Ascending aorta (tissue), 2 donors: ENCODE measurements around the gene LETM1. TPM values are rescaled to one million over a fixed set of nuclear protein-coding genes. Genes with fewer than 3 reads are reported as not detected.

Experiments
- DNase-seq, 2 donors: peaks; one replicate each; pipeline ENCODE4 v3.0.0-alpha.2; 2019; ENCODE audit warnings: low spot score in 2 of 2
- H3K27ac ChIP-seq, 2 donors: fragments of 200-600 bp; sonication (generic); one replicate each; pipeline ENCODE4 v1.5.1; 2016 to 2017; ENCODE audit warnings: mild to moderate bottlenecking in 1 of 2
- H3K27me3 ChIP-seq: fragments of 200-600 bp; sonication (generic); one replicate; pipeline ENCODE4 v1.5.1; 2017
- H3K36me3 ChIP-seq, 2 donors: fragments of 200-600 bp; sonication (generic); one replicate each; pipeline ENCODE4 v1.5.1; 2016
- H3K4me1 ChIP-seq, 2 donors: fragments of 200-600 bp; sonication (generic); one replicate each; pipeline ENCODE4 v1.5.1; 2016 to 2017; ENCODE audit warnings: mild to moderate bottlenecking in 1 of 2
- H3K4me3 ChIP-seq, 2 donors: fragments of 200-600 bp; sonication (generic); one replicate each; pipeline ENCODE4 v1.5.1; 2016 to 2017; ENCODE audit warnings: mild to moderate bottlenecking in 1 of 2
- H3K9me3 ChIP-seq, 2 donors: fragments of 200-600 bp; sonication (generic); one replicate each; pipeline ENCODE4 v1.5.1; 2016
- CTCF ChIP-seq, 3 experiments: fragments of 200-600 bp in 2 of 3; fragments of 450-650 bp in 1 of 3; sonication (generic) in 2 of 3; IDR thresholded peaks; one replicate each; pipeline ENCODE4 v1.5.1; 2016 to 2019; ENCODE audit warnings: antibody characterized with exemption in 3 of 3, mild to moderate bottlenecking in 1 of 3, moderate library complexity in 1 of 3
- intact Hi-C: fragments of 100-400 bp; cut with DNase I; formaldehyde crosslinking; loops from one replicate; pipeline ENCODE4 v1.15.1; 2023
- total RNA-seq: library from RNA; depleted of rRNA; stranded (reverse); fragments of >200 nt; gene quantifications from one replicate; pipeline ENCODE4 v1.1.0, GENCODE V29; 2016

LETM1 gene
- total RNA-seq, 1 donor from 2014 or later: 37.7 TPM

DNA sequence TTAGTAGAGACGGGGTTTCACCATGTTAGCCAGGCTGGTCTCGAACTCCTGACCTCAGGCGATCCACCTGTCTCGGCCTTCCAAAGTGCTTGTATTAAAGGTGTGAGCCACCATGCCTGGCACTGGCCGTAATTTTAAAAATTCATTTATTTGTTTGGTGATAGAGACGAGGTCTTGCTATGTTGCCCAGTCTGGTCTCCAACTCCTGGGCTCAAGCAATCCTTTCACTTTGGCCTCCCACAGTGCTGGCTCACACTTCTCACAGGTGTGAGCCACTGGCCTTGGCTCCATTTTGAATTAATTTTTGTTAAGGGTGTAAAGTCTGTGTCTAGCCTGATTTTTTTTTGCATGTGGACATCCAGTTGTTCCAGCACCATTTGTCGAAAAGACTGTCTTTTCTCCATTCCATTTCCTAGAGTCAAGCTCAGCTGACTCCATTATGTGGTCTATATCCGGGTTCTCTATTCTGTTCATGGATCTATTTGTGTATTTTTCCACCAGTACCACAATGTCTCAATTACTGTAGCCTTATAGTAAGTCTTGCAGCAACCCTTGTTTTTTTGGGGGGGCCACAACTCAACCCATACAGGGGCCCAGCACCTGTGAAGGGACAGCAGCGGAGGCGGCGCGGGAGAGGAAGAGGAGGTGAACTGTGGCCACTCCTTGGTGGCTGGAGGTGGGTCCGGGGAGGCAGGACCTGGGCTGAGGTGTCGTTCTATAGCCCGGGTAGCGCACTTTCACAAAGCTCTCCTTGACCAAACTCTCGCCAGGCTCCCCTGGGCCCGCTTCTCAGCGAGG is 13.8 kb upstream of the LETM1 start:
- Histone ChIP-seq H3K27me3 (no peaks in the 10 kb centered on the region), H3K9me3 (no peaks in the 10 kb centered on the region), H3K4me3 (peak overlapping the region; percentile 91 to 94), H3K36me3 (no peaks in the 10 kb centered on the region), H3K27ac (peak overlapping the region; percentile 98), H3K4me1 (peaks cover 4 to 5% of the 10 kb centered on the region in 2 donors)
- DNase-seq: no peak
- no peak for TF ChIP-seq CTCF (IDR thresholded peaks at IDR 0.05)
- intact Hi-C loops: loop anchor here (1.0 to 10.0 kb wide), 10 partner anchors 13 to 1423 kb away; partner anchors contain the start of genes CTBP1, LETM1, MXD4 and RGS12

DNA sequence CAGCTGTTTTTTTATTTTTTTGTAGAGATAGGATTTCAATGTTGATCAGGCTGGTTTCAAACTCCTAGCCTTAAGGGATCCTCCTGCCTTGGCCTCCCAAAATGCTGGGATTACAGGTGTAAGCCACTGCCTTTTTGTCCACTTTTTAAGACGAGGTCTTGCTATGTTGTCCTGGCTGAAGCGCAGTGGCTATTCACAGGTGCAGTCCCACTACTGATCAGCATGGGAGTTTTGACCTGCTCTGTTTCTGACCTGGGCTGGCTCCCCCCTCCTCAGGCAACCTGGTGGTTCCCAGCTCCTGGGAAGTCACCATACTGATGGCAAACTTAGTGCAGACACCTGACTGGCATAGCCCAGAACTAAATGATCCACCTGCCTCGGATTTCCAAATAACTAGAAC is 13.0 kb upstream of the LETM1 start:
- DNase-seq: no peak
- Histone ChIP-seq H3K4me3 (no peak overlapping the region), H3K9me3 (no peaks in the 10 kb centered on the region), H3K36me3 (no peaks in the 10 kb centered on the region), H3K27ac (no peak overlapping the region), H3K4me1 (peaks cover 4 to 5% of the 10 kb centered on the region in 2 donors), H3K27me3 (no peaks in the 10 kb centered on the region)
- no peak for TF ChIP-seq CTCF (IDR thresholded peaks at IDR 0.05)
- intact Hi-C loops: no loop called here

DNA sequence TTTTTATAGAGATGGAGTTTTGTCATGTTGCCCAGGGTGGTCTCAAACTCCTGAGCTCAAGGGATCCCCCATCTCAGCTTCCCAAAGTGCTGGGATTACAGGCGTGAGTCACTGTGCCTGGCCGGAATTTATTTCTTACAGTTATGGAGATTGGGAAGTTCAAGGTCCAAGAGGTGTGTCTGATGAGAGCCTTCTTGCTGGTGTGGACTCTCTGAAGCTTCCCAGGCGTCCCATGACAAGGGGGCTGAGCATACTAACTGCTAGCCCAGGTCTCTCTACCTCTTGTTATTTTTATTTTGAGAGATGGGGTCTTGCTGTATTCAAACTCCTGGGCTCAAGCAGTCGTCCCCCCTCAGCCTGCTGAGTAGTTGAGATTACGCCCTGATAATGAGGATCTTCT is 12.3 kb upstream of the LETM1 start:
- no peaks in the 10 kb centered on the region for H3K9me3 ChIP-seq
- peaks cover 4 to 5% of the 10 kb centered on the region in 2 donors for H3K4me1 ChIP-seq
- no peak for DNase-seq
- H3K27me3 ChIP-seq: no peaks in the 10 kb centered on the region
- no peaks in the 10 kb centered on the region for H3K36me3 ChIP-seq
- no peak overlapping the region for H3K4me3 ChIP-seq
- intact Hi-C loops: no loop called here
- no peak overlapping the region for H3K27ac ChIP-seq
- TF ChIP-seq CTCF (IDR thresholded peaks at IDR 0.05): no peak

DNA sequence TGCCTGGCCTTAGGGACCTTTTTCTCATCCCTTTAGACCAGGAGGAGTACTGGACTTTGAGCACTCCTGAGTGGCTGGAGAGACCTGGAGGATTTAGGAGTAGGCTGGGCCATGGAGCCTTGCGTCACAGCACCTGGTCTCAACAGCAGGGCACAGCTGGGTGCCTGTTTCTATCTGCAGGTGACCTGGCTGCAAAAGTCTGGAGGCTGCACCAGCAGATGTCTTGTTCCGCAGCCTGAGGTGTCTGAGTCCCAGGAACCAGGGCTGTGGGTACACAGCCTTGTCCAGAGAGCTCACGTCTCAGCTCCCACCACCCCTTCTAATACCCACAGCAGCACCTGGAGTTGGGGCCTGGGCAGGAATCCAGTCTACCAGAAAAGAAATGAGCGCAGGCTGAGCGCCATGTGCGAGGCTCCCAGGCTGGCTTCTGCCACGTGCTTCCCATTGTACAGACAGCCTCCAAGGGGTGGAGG is 10.3 kb upstream of the LETM1 start:
- Histone ChIP-seq H3K4me3 (no peak overlapping the region), H3K9me3 (no peaks in the 10 kb centered on the region), H3K27me3 (no peaks in the 10 kb centered on the region), H3K4me1 (peaks cover 4 to 5% of the 10 kb centered on the region in 2 donors), H3K36me3 (no peaks in the 10 kb centered on the region), H3K27ac (no peak overlapping the region)
- intact Hi-C loops: no loop called here
- no peak for TF ChIP-seq CTCF (IDR thresholded peaks at IDR 0.05)
- no peak for DNase-seq

GRCh38 chr4:1864076-1865008 is 8.4 kb upstream of the LETM1 start:
- H3K4me3 ChIP-seq: no peak overlapping the region
- no peaks in the 10 kb centered on the region for H3K9me3 ChIP-seq
- intact Hi-C loops: no loop called here
- no peaks in the 10 kb centered on the region for H3K4me1 ChIP-seq
- no peaks in the 10 kb centered on the region for H3K27me3 ChIP-seq
- H3K36me3 ChIP-seq: no peaks in the 10 kb centered on the region
- no peak overlapping the region for H3K27ac ChIP-seq
- DNase-seq: no peak
- TF ChIP-seq CTCF (IDR thresholded peaks at IDR 0.05): no peak
